Adrenal gland (tissue), 5 donors: ENCODE results near the gene CARS1.

Source experiments
- POLR2A ChIP-seq, 2 donors: fragments of 450-650 bp; IDR thresholded peaks; one replicate each; pipeline ENCODE4 v1.6.1; 2017; ENCODE audit warnings: antibody characterized with exemption in 2 of 2, mild to moderate bottlenecking in 2 of 2, moderate library complexity in 1 of 2
- TF ChIP-seq, protein P1 (sequence below), 6 experiments: fragments of 450-650 bp in 4 of 6; fragments of 200-600 bp in 2 of 6; sonication (generic) in 1 of 6; IDR thresholded peaks; 1 replicate in 5 of 6; 2 replicates in 1 of 6; pipeline versions ENCODE4 v1.5.1 to v1.8.0; 2016 to 2021; ENCODE audit warnings: antibody characterized with exemption in 6 of 6, mild to moderate bottlenecking in 2 of 6, moderate library complexity in 1 of 6
- donor health status: DM: no; HTN: no; CAD: no.

DNA sequence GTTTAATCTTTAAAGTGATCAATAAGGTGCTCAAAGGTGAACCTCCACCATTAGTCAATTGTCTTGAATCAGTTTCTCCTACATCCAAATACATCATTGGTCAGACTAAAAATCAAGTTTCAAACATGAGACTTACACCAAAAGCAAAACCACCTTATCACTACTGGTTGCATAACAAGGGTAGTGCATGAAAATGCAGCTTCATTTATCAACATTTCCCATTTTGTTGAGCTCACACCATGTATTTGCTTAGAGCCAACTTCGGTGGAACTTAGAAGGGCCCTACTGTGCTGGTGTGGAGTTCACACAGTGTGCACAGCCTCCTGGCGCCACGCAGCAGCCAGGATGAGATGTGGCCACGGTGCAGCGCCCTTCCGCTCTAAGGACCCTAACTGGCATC lies 104.9 kb downstream of the CARS1 start:
- TF ChIP-seq POLR2A (IDR thresholded peaks at IDR 0.05), result no peak
- TF ChIP-seq, protein P1, sequence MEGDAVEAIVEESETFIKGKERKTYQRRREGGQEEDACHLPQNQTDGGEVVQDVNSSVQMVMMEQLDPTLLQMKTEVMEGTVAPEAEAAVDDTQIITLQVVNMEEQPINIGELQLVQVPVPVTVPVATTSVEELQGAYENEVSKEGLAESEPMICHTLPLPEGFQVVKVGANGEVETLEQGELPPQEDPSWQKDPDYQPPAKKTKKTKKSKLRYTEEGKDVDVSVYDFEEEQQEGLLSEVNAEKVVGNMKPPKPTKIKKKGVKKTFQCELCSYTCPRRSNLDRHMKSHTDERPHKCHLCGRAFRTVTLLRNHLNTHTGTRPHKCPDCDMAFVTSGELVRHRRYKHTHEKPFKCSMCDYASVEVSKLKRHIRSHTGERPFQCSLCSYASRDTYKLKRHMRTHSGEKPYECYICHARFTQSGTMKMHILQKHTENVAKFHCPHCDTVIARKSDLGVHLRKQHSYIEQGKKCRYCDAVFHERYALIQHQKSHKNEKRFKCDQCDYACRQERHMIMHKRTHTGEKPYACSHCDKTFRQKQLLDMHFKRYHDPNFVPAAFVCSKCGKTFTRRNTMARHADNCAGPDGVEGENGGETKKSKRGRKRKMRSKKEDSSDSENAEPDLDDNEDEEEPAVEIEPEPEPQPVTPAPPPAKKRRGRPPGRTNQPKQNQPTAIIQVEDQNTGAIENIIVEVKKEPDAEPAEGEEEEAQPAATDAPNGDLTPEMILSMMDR (IDR thresholded peaks at IDR 0.05), result no peak
